ENCODE measurements around the gene BUD23.

Gene BUD23

GRCh38 chr7:73746378-73746777, 63.0 kb downstream of the BUD23 start:
- TF ChIP-seq, protein P1, sequence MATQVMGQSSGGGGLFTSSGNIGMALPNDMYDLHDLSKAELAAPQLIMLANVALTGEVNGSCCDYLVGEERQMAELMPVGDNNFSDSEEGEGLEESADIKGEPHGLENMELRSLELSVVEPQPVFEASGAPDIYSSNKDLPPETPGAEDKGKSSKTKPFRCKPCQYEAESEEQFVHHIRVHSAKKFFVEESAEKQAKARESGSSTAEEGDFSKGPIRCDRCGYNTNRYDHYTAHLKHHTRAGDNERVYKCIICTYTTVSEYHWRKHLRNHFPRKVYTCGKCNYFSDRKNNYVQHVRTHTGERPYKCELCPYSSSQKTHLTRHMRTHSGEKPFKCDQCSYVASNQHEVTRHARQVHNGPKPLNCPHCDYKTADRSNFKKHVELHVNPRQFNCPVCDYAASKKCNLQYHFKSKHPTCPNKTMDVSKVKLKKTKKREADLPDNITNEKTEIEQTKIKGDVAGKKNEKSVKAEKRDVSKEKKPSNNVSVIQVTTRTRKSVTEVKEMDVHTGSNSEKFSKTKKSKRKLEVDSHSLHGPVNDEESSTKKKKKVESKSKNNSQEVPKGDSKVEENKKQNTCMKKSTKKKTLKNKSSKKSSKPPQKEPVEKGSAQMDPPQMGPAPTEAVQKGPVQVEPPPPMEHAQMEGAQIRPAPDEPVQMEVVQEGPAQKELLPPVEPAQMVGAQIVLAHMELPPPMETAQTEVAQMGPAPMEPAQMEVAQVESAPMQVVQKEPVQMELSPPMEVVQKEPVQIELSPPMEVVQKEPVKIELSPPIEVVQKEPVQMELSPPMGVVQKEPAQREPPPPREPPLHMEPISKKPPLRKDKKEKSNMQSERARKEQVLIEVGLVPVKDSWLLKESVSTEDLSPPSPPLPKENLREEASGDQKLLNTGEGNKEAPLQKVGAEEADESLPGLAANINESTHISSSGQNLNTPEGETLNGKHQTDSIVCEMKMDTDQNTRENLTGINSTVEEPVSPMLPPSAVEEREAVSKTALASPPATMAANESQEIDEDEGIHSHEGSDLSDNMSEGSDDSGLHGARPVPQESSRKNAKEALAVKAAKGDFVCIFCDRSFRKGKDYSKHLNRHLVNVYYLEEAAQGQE (IDR thresholded peaks at IDR 0.05; ENCODE audit: insufficient read depth in 1 of 2, low read depth in 2 of 2, low read length in 2 of 2), result no peak
- TF ChIP-seq TAF1 (IDR thresholded peaks at IDR 0.05; ENCODE audit: borderline replicate concordance, insufficient read depth, low read length) (no peak), SIN3A (IDR thresholded peaks at IDR 0.05; ENCODE audit: borderline replicate concordance, insufficient read depth, low read length) (no peak), POLR2AphosphoS5 (IDR thresholded peaks at IDR 0.05; ENCODE audit: low read depth, low read length) (no peak), FOXP2 (optimal IDR thresholded peaks at IDR 0.05; ENCODE audit: borderline replicate concordance, extremely low read depth, extremely low read length, insufficient read depth) (no peak)

Data from PFSK-1 (cell line).